ENCODE results near the gene TMEM94.

DNA sequence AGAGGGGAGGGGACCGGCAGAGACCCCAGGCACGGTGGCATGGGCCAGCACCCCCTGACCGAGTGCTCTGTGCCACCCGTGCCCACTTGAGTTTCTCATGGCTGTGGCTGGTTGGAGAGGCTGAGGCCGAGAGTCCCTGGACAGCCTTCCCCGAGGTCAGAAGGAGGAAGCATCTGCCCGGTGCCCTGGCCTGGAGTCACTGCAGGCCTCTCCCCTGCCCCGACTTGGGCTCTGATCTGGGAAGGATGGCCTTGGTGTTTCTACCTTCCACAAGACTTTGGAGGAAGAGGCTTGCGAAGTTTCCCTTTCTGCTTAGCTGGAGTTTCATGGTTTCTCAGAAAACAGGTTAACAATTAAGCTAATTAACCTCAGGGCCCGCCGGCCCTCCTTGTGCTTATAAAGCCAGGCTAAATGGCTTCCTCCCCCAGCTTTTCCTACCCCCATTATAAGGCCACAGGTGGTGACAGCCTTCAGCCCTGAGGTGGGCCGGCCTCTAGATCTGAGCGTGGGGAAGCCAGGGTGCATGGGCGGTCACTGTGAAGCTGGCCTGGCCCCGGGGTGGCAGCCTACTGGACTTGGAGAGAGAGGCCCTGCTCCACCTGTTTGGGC lies 86.4 kb downstream of the TMEM94 start:
- TF ChIP-seq, protein P1, sequence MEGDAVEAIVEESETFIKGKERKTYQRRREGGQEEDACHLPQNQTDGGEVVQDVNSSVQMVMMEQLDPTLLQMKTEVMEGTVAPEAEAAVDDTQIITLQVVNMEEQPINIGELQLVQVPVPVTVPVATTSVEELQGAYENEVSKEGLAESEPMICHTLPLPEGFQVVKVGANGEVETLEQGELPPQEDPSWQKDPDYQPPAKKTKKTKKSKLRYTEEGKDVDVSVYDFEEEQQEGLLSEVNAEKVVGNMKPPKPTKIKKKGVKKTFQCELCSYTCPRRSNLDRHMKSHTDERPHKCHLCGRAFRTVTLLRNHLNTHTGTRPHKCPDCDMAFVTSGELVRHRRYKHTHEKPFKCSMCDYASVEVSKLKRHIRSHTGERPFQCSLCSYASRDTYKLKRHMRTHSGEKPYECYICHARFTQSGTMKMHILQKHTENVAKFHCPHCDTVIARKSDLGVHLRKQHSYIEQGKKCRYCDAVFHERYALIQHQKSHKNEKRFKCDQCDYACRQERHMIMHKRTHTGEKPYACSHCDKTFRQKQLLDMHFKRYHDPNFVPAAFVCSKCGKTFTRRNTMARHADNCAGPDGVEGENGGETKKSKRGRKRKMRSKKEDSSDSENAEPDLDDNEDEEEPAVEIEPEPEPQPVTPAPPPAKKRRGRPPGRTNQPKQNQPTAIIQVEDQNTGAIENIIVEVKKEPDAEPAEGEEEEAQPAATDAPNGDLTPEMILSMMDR (conservative IDR thresholded peaks at IDR 0.05) = no peak
- no peak for TF ChIP-seq ZFX (IDR thresholded peaks at IDR 0.05)

Data from C4-2B (cell line).